Neural cell (in vitro differentiated cells): ENCODE data around the gene PKHD1.

Experiments
- CTCF ChIP-seq: fragments of 450-650 bp; IDR thresholded peaks from 2 replicates; pipeline ENCODE4 v1.5.1; 2014; ENCODE audit warnings: antibody characterized with exemption, mild to moderate bottlenecking, moderate library complexity; ENCODE audit not compliant: poor library complexity, severe bottlenecking
- MXI1 ChIP-seq: fragments of 450-650 bp; conservative IDR thresholded peaks from 2 replicates; pipeline ENCODE4 v1.6.1; 2014; ENCODE audit warnings: antibody characterized with exemption, mild to moderate bottlenecking; ENCODE audit not compliant: poor library complexity, severe bottlenecking

DNA sequence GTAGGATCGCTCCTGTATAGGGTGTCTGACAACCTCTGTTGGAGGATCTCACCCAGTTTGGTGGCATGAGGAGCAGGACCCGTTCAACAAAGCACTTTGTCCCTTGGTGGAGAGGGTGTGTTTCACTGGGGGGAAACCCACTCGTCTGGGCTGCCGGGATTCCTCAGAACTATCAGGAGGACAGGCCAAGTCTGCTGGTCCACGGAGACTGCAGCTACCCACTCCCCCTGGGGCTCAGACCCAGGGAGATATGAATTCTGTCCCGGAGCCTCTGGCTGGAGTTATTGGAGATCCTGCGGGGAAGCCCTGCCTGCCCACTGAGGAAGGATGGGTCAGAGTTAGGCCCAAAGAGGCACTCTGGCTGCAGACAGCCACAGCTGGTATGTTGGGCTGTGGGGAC is 233.1 kb downstream of the PKHD1 start:
- TF ChIP-seq MXI1 = no peak
- TF ChIP-seq CTCF = no peak
